ENCODE measurements around the gene ADAMTS7. TPM values are rescaled to one million over a fixed set of nuclear protein-coding genes. Genes with fewer than 3 reads are reported as not detected.

Gene ADAMTS7
- total and polyA plus RNA-seq, 2 donors (not counting 1 experiment from before 2014, with no cell fraction given) = 0.10 to 16.6 TPM

GRCh38 chr15:78714890-78715289, 96.4 kb downstream of the ADAMTS7 start:
- no peak overlapping the region for H3K27ac Mint-ChIP-seq
- ChIA-PET CTCF (no interaction called here), POLR2A (no interaction called here)
- no peak overlapping the region for H3K4me2 ChIP-seq (replicated peaks; ENCODE audit: low read depth, low read length, poor library complexity, severe bottlenecking)
- H3K27me3 ChIP-seq (replicated peaks in 1 of 4; ENCODE audit: control extremely low read depth in 1 of 4, control insufficient read depth in 3 of 4, insufficient read depth in 4 of 4, low read length in 3 of 4) = peaks cover 0 to 8% (median 6%) of the 10 kb centered on the region in 4 experiments
- H3K9me3 Mint-ChIP-seq (ENCODE audit: insufficient read depth) = no peaks in the 10 kb centered on the region
- H2AFZ ChIP-seq (ENCODE audit: insufficient read depth, low read depth, low read length, poor library complexity, severe bottlenecking) = no peak overlapping the region
- ATAC-seq (ENCODE audit: low read depth) (no peak), DNase-seq (no peak)
- no peak overlapping the region for H3K4me3 Mint-ChIP-seq
- H3K4me3 ChIP-seq (ENCODE audit: control extremely low read depth in 1 of 5, extremely low read depth in 1 of 5, insufficient read depth in 1 of 5, low read depth in 2 of 5, low read length in 4 of 5) = no peak overlapping the region
- peaks cover 0 to 10% (median 0%) of the 10 kb centered on the region in 3 donors for H3K9me3 ChIP-seq (ENCODE audit: control extremely low read depth in 1 of 3, control insufficient read depth in 2 of 3, insufficient read depth in 1 of 3, low read length in 2 of 3)
- H3K4me1 Mint-ChIP-seq = no peaks in the 10 kb centered on the region
- 83% methylated on average over 3 of the region's 3 CpGs for WGBS (ENCODE audit: insufficient coverage)
- TF ChIP-seq EZH2 (IDR thresholded peaks at IDR 0.05; ENCODE audit: borderline replicate concordance, insufficient read depth, low read depth, low read length, poor library complexity, severe bottlenecking) (no peak), CTCF (IDR thresholded peaks at IDR 0.05) (no peak)
- no peak overlapping the region for H3K27ac ChIP-seq (ENCODE audit: low read length in 2 of 2)
- H3K79me2 ChIP-seq (ENCODE audit: control insufficient read depth, insufficient read depth, low read length) = no peaks in the 10 kb centered on the region
- no peaks in the 10 kb centered on the region for H3K36me3 ChIP-seq (replicated peaks in 1 of 2; ENCODE audit: control extremely low read depth in 1 of 2, control insufficient read depth in 1 of 2, extremely low read depth in 1 of 2, insufficient read depth in 2 of 2, low read length in 1 of 2)
- H3K27me3 Mint-ChIP-seq = peaks cover 36% of the 10 kb centered on the region
- no peak overlapping the region for H3K9ac ChIP-seq (ENCODE audit: low read length)
- intact Hi-C loops (cut with micrococcal nuclease) = no loop called here
- no peaks in the 10 kb centered on the region for H4K20me1 ChIP-seq (ENCODE audit: control insufficient read depth, insufficient read depth, low read length, poor library complexity, severe bottlenecking)
- H3K4me1 ChIP-seq (ENCODE audit: control insufficient read depth in 2 of 2, insufficient read depth in 2 of 2, low read length in 2 of 2) = no peaks in the 10 kb centered on the region

- Histone ChIP-seq H3K4me1 (ENCODE audit: control insufficient read depth in 2 of 2, insufficient read depth in 2 of 2, low read length in 2 of 2) (peaks cover 3 to 6% of the 10 kb centered on the region in 2 donors), H3K27me3 (replicated peaks in 1 of 4; ENCODE audit: control extremely low read depth in 1 of 4, control insufficient read depth in 3 of 4, insufficient read depth in 4 of 4, low read length in 3 of 4) (peaks cover 0 to 12% (median 6%) of the 10 kb centered on the region in 4 experiments), H3K4me3 (ENCODE audit: control extremely low read depth in 1 of 5, extremely low read depth in 1 of 5, insufficient read depth in 1 of 5, low read depth in 2 of 5, low read length in 4 of 5) (no peak overlapping the region), H3K4me2 (replicated peaks; ENCODE audit: low read depth, low read length, poor library complexity, severe bottlenecking) (no peak overlapping the region), H3K36me3 (replicated peaks in 1 of 2; ENCODE audit: control extremely low read depth in 1 of 2, control insufficient read depth in 1 of 2, extremely low read depth in 1 of 2, insufficient read depth in 2 of 2, low read length in 1 of 2) (no peaks in the 10 kb centered on the region), H4K20me1 (ENCODE audit: control insufficient read depth, insufficient read depth, low read length, poor library complexity, severe bottlenecking) (no peaks in the 10 kb centered on the region), H3K9ac (ENCODE audit: low read length) (no peak overlapping the region), H3K27ac (ENCODE audit: low read length in 2 of 2) (no peak overlapping the region), H2AFZ (ENCODE audit: insufficient read depth, low read depth, low read length, poor library complexity, severe bottlenecking) (no peak overlapping the region), H3K9me3 (ENCODE audit: control extremely low read depth in 1 of 3, control insufficient read depth in 2 of 3, insufficient read depth in 1 of 3, low read length in 2 of 3) (peaks cover 0 to 10% (median 0%) of the 10 kb centered on the region in 3 donors), H3K79me2 (ENCODE audit: control insufficient read depth, insufficient read depth, low read length) (no peaks in the 10 kb centered on the region)
- Mint-ChIP-seq H3K9me3 (ENCODE audit: insufficient read depth) (no peaks in the 10 kb centered on the region), H3K4me3 (no peak overlapping the region), H3K27me3 (peaks cover 35% of the 10 kb centered on the region), H3K27ac (no peak overlapping the region), H3K4me1 (peaks cover 9% of the 10 kb centered on the region)
- no peak for TF ChIP-seq EZH2 (IDR thresholded peaks at IDR 0.05; ENCODE audit: borderline replicate concordance, insufficient read depth, low read depth, low read length, poor library complexity, severe bottlenecking)
- POLR2A ChIA-PET = interaction anchor here (0.6 kb wide), 1 partner anchor 224 kb away, joined by 4 read pairs; no protein-coding TSS in a partner anchor
- no peak for ATAC-seq (ENCODE audit: low read depth)
- 100% methylated on average over 3 of the region's 8 CpGs for WGBS (ENCODE audit: insufficient coverage)
- intact Hi-C loops (cut with micrococcal nuclease) = no loop called here
- DNase-seq = no peak
- CTCF ChIA-PET = interaction anchor here (0.6 to 5.7 kb wide), 2 partner anchors 74 to 357 kb away, joined by 6 to 30 read pairs; no protein-coding TSS in a partner anchor
Observed at GRCh38 chr15:78712797-78713515, 98.3 kb downstream of the ADAMTS7 start.

Data from B cell (primary cell).